Heart left ventricle (tissue), 13 donors: ENCODE data around the gene NDUFC1.

Experiments used
- CTCF ChIP-seq, 12 donors: fragments of 200-600 bp; sonication (generic) in 4 of 12; IDR thresholded peaks; one replicate each; pipeline versions ENCODE4 v1.5.0 to v1.8.0; 2018 to 2022; ENCODE audit warnings: antibody characterized with exemption in 12 of 12, mild to moderate bottlenecking in 5 of 12
- POLR2A ChIP-seq, 2 donors: fragments of 450-650 bp; IDR thresholded peaks; one replicate each; pipeline ENCODE4 v1.6.1; 2017; ENCODE audit warnings: antibody characterized with exemption in 2 of 2, mild to moderate bottlenecking in 2 of 2, moderate library complexity in 2 of 2
- donor health status: ischemic (EF 13 %, LVEDD 7.1; RV severe dilation, severe dysfunction).
- donor health status: DM: no; HTN: yes; CAD: no.
- donor health status: DM: no; HTN: no; CAD: no.
- donor health status: ischemic (EF 25% LVEDD 6.9; RV normal size, moderate dysfunction).
- donor health status: ischemic (EF 25% LVEDD 5.7; RV mildly dilated, moderate dysfunction).
- donor health status: ischemic (EF 35%, LVEDD 5.7; RV mildly dilated, moderate dysfunction).
- donor health status: nonischemic (EF 11% LVEDD 7.7; RV severe dilation, severe dysfunction).
- donor health status: DM: yes; HTN: yes; CAD: no.
- donor health status: PGD.
- donor health status: ischemic (EF 29% LVEDD 5.4; RV normal size, mild dysfunction).
- donor health status: nonischemic (EF 23%, LVEDD 6.1; RV moderate dilation, normal function).

GRCh38 chr4:139278912-139279759, 23.1 kb downstream of the NDUFC1 start:
- TF ChIP-seq CTCF (IDR thresholded peaks at IDR 0.05) (no peak), POLR2A (IDR thresholded peaks at IDR 0.05) (no peak)
